ENCODE measurements around the gene C2CD2.

C2CD2 gene

GRCh38 chr21:41903559-41904351 is 50.1 kb downstream of the C2CD2 start:
- Mint-ChIP-seq H3K9me3 (no peaks in the 10 kb centered on the region), H3K36me3 (ENCODE audit: low read depth) (peaks cover 27% of the 10 kb centered on the region), H3K27ac (no peak overlapping the region), H3K4me3 (no peak overlapping the region), H3K4me1 (peaks cover 32% of the 10 kb centered on the region), H3K27me3 (no peaks in the 10 kb centered on the region)
- DNase-seq (no peak), ATAC-seq (no peak)

DNA sequence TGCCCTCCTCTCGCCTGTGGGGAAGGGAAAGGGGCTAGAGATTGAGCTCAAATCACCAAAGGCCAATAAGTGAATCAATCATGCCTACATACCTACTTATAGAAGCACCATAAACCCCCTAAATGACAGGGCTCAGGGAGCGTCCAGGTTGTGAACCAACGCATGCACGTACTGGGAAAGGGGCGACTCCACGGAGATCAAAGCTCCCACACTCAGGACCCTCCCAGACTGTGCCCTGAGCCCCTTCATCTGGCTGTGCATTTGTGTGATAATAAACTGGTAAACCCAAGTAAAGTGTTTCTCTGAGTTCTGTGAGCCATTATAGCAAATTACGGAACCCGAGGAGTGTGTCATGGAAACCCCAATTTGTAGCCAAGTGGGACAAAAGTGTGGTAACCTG is 50.9 kb downstream of the C2CD2 start:
- ATAC-seq = no peak
- no peak for DNase-seq
- Mint-ChIP-seq H3K27me3 (no peaks in the 10 kb centered on the region), H3K27ac (no peak overlapping the region), H3K4me1 (peaks cover 37% of the 10 kb centered on the region), H3K36me3 (ENCODE audit: low read depth) (peaks cover 29% of the 10 kb centered on the region), H3K4me3 (no peak overlapping the region), H3K9me3 (no peaks in the 10 kb centered on the region)

- H3K9me3 Mint-ChIP-seq = no peaks in the 10 kb centered on the region
- no peak for ATAC-seq
- no peaks in the 10 kb centered on the region for H3K27me3 Mint-ChIP-seq
- H3K27ac Mint-ChIP-seq = no peak overlapping the region
- DNase-seq = no peak
- no peak overlapping the region for H3K4me3 Mint-ChIP-seq
- H3K36me3 Mint-ChIP-seq (ENCODE audit: low read depth) = peaks cover 28% of the 10 kb centered on the region
- H3K4me1 Mint-ChIP-seq = peaks cover 41% of the 10 kb centered on the region
Observed at GRCh38 chr21:41901782-41902181, 52.0 kb downstream of the C2CD2 start.

DNA sequence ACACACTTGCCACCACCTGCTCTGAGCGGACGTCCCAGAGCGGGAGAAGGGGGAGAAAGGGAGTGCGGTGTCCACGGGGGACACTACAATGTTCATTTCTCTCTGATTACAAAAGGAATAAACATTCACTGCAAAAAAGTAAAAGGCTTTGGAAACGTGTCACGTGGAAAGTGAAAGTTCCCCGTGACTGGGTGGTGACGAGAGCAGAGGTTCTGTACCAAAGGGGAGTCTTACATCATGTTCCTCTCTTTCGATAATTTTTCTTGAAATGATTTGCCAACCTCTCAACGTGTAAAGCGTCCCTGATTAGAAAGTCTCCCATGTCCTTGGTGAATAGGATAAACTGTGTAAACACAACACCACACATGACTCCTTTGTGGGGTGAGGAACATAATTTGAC is 52.7 kb downstream of the C2CD2 start:
- peak; percentile 40 for DNase-seq
- peaks cover 24% of the 10 kb centered on the region for H3K36me3 Mint-ChIP-seq (ENCODE audit: low read depth)
- peak; percentile 19 for ATAC-seq

GRCh38 chr21:41900401-41900800 is 53.4 kb downstream of the C2CD2 start:
- H3K4me1 Mint-ChIP-seq = peaks cover 54% of the 10 kb centered on the region
- H3K4me3 Mint-ChIP-seq = no peak overlapping the region
- H3K27ac Mint-ChIP-seq = peak overlapping the region; percentile 92
- H3K9me3 Mint-ChIP-seq = no peaks in the 10 kb centered on the region
- H3K27me3 Mint-ChIP-seq = no peaks in the 10 kb centered on the region
- no peak for ATAC-seq
- no peak for DNase-seq
- H3K36me3 Mint-ChIP-seq (ENCODE audit: low read depth) = peaks cover 23% of the 10 kb centered on the region

More for the DNA sequence above, 52.7 kb downstream of the C2CD2 start:
- Mint-ChIP-seq H3K4me3 (no peak overlapping the region), H3K9me3 (no peaks in the 10 kb centered on the region), H3K4me1 (peaks cover 48% of the 10 kb centered on the region), H3K27me3 (no peaks in the 10 kb centered on the region), H3K27ac (peak overlapping the region; percentile 91)

- ATAC-seq (peak; percentile 91), DNase-seq (peak; percentile 73)
- Mint-ChIP-seq H3K36me3 (ENCODE audit: low read depth) (peaks cover 22% of the 10 kb centered on the region), H3K4me3 (peak overlapping the region; percentile 61), H3K27ac (peak overlapping the region; percentile 92), H3K27me3 (no peaks in the 10 kb centered on the region), H3K4me1 (peaks cover 58% of the 10 kb centered on the region), H3K9me3 (no peaks in the 10 kb centered on the region)
Observed at GRCh38 chr21:41899426-41900202, 54.2 kb downstream of the C2CD2 start.

GRCh38 chr21:41898998-41899397 is 54.8 kb downstream of the C2CD2 start:
- H3K4me1 Mint-ChIP-seq = peaks cover 58% of the 10 kb centered on the region
- peaks cover 21% of the 10 kb centered on the region for H3K36me3 Mint-ChIP-seq (ENCODE audit: low read depth)
- H3K27me3 Mint-ChIP-seq = no peaks in the 10 kb centered on the region
- peak overlapping the region; percentile 61 for H3K4me3 Mint-ChIP-seq
- no peaks in the 10 kb centered on the region for H3K9me3 Mint-ChIP-seq
- DNase-seq (no peak), ATAC-seq (no peak)
- peak overlapping the region; percentile 92 for H3K27ac Mint-ChIP-seq

GRCh38 chr21:41897700-41898099 is 56.1 kb downstream of the C2CD2 start:
- no peak for DNase-seq
- Mint-ChIP-seq H3K36me3 (ENCODE audit: low read depth) (peaks cover 19% of the 10 kb centered on the region), H3K27ac (no peak overlapping the region), H3K4me1 (peaks cover 58% of the 10 kb centered on the region), H3K9me3 (no peaks in the 10 kb centered on the region), H3K4me3 (no peak overlapping the region), H3K27me3 (no peaks in the 10 kb centered on the region)
- ATAC-seq = no peak

DNA sequence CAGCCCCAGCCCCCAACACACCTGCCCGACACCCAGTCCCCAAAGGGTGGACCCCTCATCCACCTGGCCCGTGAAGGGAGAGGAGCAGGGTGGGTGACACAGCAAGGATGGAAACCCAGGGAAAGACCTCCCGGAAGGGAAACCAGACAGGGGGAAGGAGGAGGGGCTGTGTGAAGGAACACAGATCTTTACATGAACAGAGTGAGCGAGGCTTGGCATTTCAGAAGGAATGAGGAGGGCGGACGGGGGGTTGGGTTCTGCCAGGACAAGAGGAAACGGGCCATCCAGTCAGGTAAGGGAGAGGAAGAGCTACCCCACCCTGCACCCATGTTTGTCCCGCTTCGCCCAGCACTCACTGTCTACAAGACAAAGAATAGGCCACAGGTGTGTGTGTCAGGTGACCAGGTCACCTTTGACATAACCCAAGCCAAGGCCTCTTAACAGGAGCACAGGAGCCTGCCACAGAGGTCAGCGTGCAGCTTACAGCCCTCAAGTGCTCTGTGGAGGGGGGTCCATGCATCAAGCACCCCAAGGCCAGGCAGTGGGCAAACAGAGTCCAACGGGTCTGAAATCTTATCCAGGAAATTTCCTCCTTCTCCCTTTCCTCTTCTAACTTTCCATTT is 56.7 kb downstream of the C2CD2 start:
- H3K27ac Mint-ChIP-seq = no peak overlapping the region
- ATAC-seq = no peak
- peaks cover 16% of the 10 kb centered on the region for H3K36me3 Mint-ChIP-seq (ENCODE audit: low read depth)
- no peak overlapping the region for H3K4me3 Mint-ChIP-seq
- no peaks in the 10 kb centered on the region for H3K9me3 Mint-ChIP-seq
- no peak for DNase-seq
- no peaks in the 10 kb centered on the region for H3K27me3 Mint-ChIP-seq
- H3K4me1 Mint-ChIP-seq = peaks cover 56% of the 10 kb centered on the region

GRCh38 chr21:41895643-41896493 is 58.0 kb downstream of the C2CD2 start:
- no peaks in the 10 kb centered on the region for H3K27me3 Mint-ChIP-seq
- H3K36me3 Mint-ChIP-seq (ENCODE audit: low read depth) = peaks cover 7% of the 10 kb centered on the region
- H3K27ac Mint-ChIP-seq = peak overlapping the region; percentile 29
- no peaks in the 10 kb centered on the region for H3K9me3 Mint-ChIP-seq
- H3K4me1 Mint-ChIP-seq = peaks cover 45% of the 10 kb centered on the region
- no peak for ATAC-seq
- peak; percentile 43 for DNase-seq
- H3K4me3 Mint-ChIP-seq = no peak overlapping the region

DNA sequence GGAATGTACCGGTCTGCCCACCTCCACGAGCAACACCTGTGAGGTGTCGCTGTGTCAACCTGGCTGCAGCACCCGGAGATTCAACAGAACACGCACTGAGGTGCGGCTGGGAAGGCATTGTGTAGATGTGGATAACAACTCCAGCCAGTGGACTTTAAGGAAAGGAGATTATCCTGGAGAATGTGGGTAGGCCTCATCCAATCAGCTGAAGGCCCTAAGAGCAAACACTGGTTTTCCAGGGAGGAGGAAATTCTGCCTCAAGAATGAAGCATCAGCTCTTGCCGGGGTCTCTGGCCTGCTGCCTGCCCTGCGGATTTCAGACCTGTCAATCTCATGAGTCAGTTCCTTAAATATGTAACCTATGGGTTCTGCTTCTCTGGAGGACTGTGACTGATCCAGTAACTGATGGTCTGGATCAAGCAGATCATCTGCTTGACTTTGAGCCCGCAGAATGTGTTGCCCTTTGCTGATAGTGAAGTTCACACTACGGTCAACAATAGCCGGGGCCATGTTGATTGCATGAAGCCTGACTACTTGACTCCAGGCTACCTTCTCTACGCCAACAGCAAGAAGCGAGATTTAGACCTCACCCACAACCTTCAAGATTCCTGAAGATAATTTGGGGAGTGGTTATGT is 58.8 kb downstream of the C2CD2 start:
- H3K4me1 Mint-ChIP-seq = peaks cover 37% of the 10 kb centered on the region
- H3K9me3 Mint-ChIP-seq = no peaks in the 10 kb centered on the region
- ATAC-seq (no peak), DNase-seq (no peak)
- no peak overlapping the region for H3K27ac Mint-ChIP-seq
- H3K36me3 Mint-ChIP-seq (ENCODE audit: low read depth) = peaks cover 7% of the 10 kb centered on the region
- no peak overlapping the region for H3K4me3 Mint-ChIP-seq
- no peaks in the 10 kb centered on the region for H3K27me3 Mint-ChIP-seq

- H3K36me3 Mint-ChIP-seq (ENCODE audit: low read depth) = peaks cover 7% of the 10 kb centered on the region
- no peak overlapping the region for H3K4me3 Mint-ChIP-seq
- H3K4me1 Mint-ChIP-seq = peaks cover 32% of the 10 kb centered on the region
- DNase-seq = no peak
- ATAC-seq = no peak
- H3K27ac Mint-ChIP-seq = no peak overlapping the region
- H3K9me3 Mint-ChIP-seq = no peaks in the 10 kb centered on the region
- no peaks in the 10 kb centered on the region for H3K27me3 Mint-ChIP-seq
Observed at GRCh38 chr21:41894511-41894910, 59.3 kb downstream of the C2CD2 start.

DNA sequence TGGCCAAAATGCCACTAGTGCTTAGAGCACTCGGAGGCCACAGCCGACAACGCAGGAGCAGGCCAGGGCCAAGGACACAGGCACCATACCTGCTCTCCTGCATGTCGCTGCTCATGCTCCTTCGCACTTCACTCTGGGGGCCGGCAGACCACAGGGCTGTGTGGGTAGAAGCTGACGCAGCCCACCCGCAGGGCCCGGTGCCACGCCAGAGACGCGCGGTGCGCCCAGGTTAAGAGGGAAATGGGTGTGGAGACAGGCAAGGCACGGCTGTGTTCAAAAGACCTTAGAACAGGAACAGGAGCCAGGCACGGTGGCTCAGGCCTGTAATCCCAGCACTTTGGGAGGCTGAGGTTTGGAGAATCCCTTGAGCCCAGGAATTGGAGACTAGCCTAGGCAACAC is 61.1 kb downstream of the C2CD2 start:
- Mint-ChIP-seq H3K4me1 (peaks cover 20% of the 10 kb centered on the region), H3K27ac (no peak overlapping the region), H3K4me3 (no peak overlapping the region), H3K27me3 (no peaks in the 10 kb centered on the region), H3K9me3 (no peaks in the 10 kb centered on the region), H3K36me3 (ENCODE audit: low read depth) (peaks cover 2% of the 10 kb centered on the region)
- DNase-seq = no peak
- no peak for ATAC-seq

GRCh38 chr21:41891132-41891531 is 62.7 kb downstream of the C2CD2 start:
- H3K27ac Mint-ChIP-seq = no peak overlapping the region
- H3K4me1 Mint-ChIP-seq = peaks cover 10% of the 10 kb centered on the region
- ATAC-seq (no peak), DNase-seq (no peak)
- H3K9me3 Mint-ChIP-seq = no peaks in the 10 kb centered on the region
- no peak overlapping the region for H3K4me3 Mint-ChIP-seq
- peaks cover 4% of the 10 kb centered on the region for H3K36me3 Mint-ChIP-seq (ENCODE audit: low read depth)
- H3K27me3 Mint-ChIP-seq = no peaks in the 10 kb centered on the region

All from activated naive CD8-positive, alpha-beta T cell treated with anti-CD3 and anti-CD28 coated beads, Interleukin-2, amount 50 U/mL, for 24 hours (primary cell).